Limb (tissue), 2 donors: ENCODE measurements around the gene TUBGCP5.
"Not testable (repeated sequence)": the region's sequence is repeated elsewhere in the genome, so short reads cannot be mapped to it uniquely, and the experiment has no call there.

ENCODE experiments used
- DNase-seq, 2 donors: peaks; one replicate each; pipeline ENCODE4 v3.0.0-alpha.2; 2016; ENCODE audit errors: extremely low spot score in 2 of 2

The TUBGCP5 gene

GRCh38 chr15:23039143-23039916 is at the start of gene TUBGCP5:
Gene TUBGCP5, minus strand, starts transcription at chr15:23039569. Its CDS starts 26 bp downstream, at chr15:23039543.
- DNase-seq = peak; percentile 96 to 98

GRCh38 chr15:23083115-23083514 is 43.7 kb upstream of the TUBGCP5 start:
- no peak for DNase-seq

- DNase-seq = not testable (repeated sequence)
Measured at GRCh38 chr15:23081996-23082737, 42.8 kb upstream of the TUBGCP5 start.

GRCh38 chr15:23081271-23081670 is 41.9 kb upstream of the TUBGCP5 start:
- DNase-seq = no peak

- no peak for DNase-seq
Measured at GRCh38 chr15:23079766-23080165, 40.4 kb upstream of the TUBGCP5 start.

GRCh38 chr15:23075927-23076326 is 36.6 kb upstream of the TUBGCP5 start:
- DNase-seq = no peak

GRCh38 chr15:23074684-23075083 is 35.3 kb upstream of the TUBGCP5 start:
- DNase-seq = no peak

GRCh38 chr15:23073890-23074646 is 34.7 kb upstream of the TUBGCP5 start:
- DNase-seq = peak in 1 of 2 donors; percentile 35

GRCh38 chr15:23072633-23073032 is 33.3 kb upstream of the TUBGCP5 start:
- DNase-seq = no peak

- DNase-seq = no peak
Measured at GRCh38 chr15:23069496-23070166, 30.3 kb upstream of the TUBGCP5 start.

GRCh38 chr15:23067416-23067815 is 28.0 kb upstream of the TUBGCP5 start:
- no peak for DNase-seq

- no peak for DNase-seq
Measured at GRCh38 chr15:23065836-23066235, 26.5 kb upstream of the TUBGCP5 start.

- DNase-seq = no peak
Measured at GRCh38 chr15:23064156-23064555, 24.8 kb upstream of the TUBGCP5 start.

GRCh38 chr15:23057707-23058106 is 18.3 kb upstream of the TUBGCP5 start:
- no peak for DNase-seq

- no peak for DNase-seq
Measured at GRCh38 chr15:23055316-23055715, 15.9 kb upstream of the TUBGCP5 start.

- no peak for DNase-seq
Measured at GRCh38 chr15:23052522-23052921, 13.2 kb upstream of the TUBGCP5 start.

- no peak for DNase-seq
Measured at GRCh38 chr15:23050708-23051107, 11.3 kb upstream of the TUBGCP5 start.

GRCh38 chr15:23049984-23050628 is 10.7 kb upstream of the TUBGCP5 start:
- DNase-seq = no peak

GRCh38 chr15:23048572-23049282 is 9.4 kb upstream of the TUBGCP5 start:
- DNase-seq = not testable (repeated sequence)

GRCh38 chr15:23043987-23044386 is 4.6 kb upstream of the TUBGCP5 start:
- not testable (repeated sequence) for DNase-seq
